Fibroblast of villous mesenchyme (primary cell): ENCODE results near the gene RANGAP1. TPM values are rescaled to one million over a fixed set of nuclear protein-coding genes. Genes with fewer than 3 reads are reported as not detected.
A peak's percentile ranks its signal among the peaks of the same experiment; 100 is the strongest.

Experiments
- DNase-seq: peaks from one replicate; pipeline ENCODE4 v3.0.0-alpha.2; 2010; ENCODE audit warnings: low read depth
- H3K4me3 ChIP-seq: 2 replicates; pipeline ENCODE4 v1.5.1; 2011; ENCODE audit warnings: low read depth, mild to moderate bottlenecking, low read length
- CTCF ChIP-seq: IDR thresholded peaks from 2 replicates; pipeline ENCODE4 v1.5.1; 2012; ENCODE audit warnings: low read depth, mild to moderate bottlenecking, low read length; ENCODE audit not compliant: insufficient read depth
- total RNA-seq: library from RNA; depleted of rRNA; stranded (reverse); fragments of >200 nt; gene quantifications from 2 replicates; pipeline ENCODE4 v1.2.3, GENCODE V29; 2012

RANGAP1 gene
- total RNA-seq, 1 donor, result 95.9 TPM

- TF ChIP-seq CTCF, result no peak
- peak; percentile 11 for DNase-seq
- no peak overlapping the region for H3K4me3 ChIP-seq
Observed at GRCh38 chr22:41242396-41243117, 43.4 kb downstream of the RANGAP1 start.

- TF ChIP-seq CTCF, result no peak
- no peak for DNase-seq
- no peak overlapping the region for H3K4me3 ChIP-seq
Observed at GRCh38 chr22:41241133-41241676, 44.8 kb downstream of the RANGAP1 start.

GRCh38 chr22:41240377-41241132 is 45.4 kb downstream of the RANGAP1 start, which contains the start of gene CHADL:
Gene CHADL, minus strand, starts transcription at chr22:41240931. Its CDS starts 50 bp downstream, at chr22:41240881.
- TF ChIP-seq CTCF, result no peak
- no peak for DNase-seq
- H3K4me3 ChIP-seq, result no peak within 1 kb of the TSS

GRCh38 chr22:41239443-41240128 is 46.4 kb downstream of the RANGAP1 start:
- H3K4me3 ChIP-seq, result no peak overlapping the region
- no peak for DNase-seq

DNA sequence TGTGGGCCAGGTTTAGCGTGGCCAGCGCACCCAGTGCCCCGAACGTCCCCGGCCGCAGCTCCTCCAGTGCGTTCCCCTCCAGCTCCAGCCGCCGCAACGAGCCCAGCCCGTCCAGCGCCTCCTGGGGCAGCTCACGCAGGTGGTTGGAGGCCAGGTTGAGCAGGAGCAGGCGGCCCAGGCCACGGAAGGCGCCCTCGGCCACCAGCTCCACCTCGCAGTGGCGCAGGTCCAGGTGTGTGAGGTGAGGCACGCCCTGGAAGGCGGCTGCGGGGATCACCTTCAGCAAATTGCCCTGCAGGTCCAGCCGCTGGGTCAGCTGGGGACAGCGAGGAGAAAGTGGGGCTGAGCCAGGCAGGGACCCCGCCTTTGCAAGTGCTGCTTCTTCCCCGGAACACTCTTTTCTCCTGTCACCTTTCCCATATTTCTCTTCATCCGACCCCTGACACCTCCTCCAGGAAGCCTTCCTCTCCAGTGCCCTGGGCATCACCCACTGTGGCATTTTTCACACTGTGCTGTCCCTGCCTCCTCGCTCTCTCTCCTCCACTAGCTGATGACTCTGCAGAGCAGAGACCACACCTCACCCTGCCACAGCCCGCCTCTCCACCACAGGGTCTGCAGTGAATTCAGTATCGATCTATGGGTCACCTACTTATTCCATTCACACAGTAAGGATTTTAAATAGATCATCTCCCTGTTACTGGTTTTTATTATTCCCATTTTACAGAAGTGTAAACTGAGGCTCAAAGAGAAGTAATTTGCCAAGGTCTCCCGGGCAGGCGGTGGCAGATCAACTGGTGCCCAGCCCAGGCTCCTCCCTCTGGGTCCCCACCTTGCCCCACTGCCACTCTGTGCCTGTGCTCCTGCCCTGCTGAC is 47.2 kb downstream of the RANGAP1 start:
- no peak for DNase-seq
- no peak for TF ChIP-seq CTCF
- no peak overlapping the region for H3K4me3 ChIP-seq

More at GRCh38 chr22:41239443-41240128, 46.4 kb downstream of the RANGAP1 start:
- no peak for TF ChIP-seq CTCF
